ENCODE results near the gene IL17RC.
"Not testable (repeated sequence)": the region's sequence is repeated elsewhere in the genome, so short reads cannot be mapped to it uniquely, and the experiment has no call there.

The IL17RC gene

DNA sequence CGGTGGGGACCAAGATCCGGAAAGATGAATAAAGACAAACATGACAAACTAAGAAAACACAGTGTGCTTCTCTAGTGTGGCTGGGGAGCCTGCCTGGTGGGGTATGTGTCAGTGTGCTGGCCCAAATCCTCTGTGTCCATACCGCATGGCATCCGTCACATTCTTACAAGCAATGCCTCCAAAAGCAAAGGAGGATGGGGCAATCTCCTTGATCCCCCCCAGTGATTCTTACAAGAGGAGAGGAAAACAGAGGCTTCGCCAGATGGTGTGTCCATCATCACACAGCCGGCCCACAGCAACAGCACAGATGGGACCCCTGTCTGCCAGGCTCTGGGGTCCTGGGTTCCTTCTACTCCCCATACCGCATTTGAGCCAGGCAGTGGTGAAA, 558 bp upstream of the IL17RC start:
- no peak for DNase-seq

DNA sequence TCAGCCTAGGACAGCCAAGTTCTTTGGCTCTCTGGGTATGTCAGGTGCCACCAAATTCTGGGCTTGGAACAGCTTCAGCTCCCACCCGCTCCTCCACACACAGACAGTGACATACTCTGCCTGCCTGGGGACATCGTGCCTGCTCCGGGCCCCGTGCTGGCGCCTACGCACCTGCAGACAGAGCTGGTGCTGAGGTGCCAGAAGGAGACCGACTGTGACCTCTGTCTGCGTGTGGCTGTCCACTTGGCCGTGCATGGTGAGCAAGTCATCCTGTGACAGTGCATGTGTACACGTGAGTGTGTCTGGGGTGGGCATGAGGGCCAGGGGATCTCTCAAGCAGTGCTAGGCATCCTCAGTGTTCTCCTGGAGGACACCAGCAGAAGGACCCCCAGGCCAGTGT, 922 bp downstream of the IL17RC start:
- DNase-seq, result no peak

DNA sequence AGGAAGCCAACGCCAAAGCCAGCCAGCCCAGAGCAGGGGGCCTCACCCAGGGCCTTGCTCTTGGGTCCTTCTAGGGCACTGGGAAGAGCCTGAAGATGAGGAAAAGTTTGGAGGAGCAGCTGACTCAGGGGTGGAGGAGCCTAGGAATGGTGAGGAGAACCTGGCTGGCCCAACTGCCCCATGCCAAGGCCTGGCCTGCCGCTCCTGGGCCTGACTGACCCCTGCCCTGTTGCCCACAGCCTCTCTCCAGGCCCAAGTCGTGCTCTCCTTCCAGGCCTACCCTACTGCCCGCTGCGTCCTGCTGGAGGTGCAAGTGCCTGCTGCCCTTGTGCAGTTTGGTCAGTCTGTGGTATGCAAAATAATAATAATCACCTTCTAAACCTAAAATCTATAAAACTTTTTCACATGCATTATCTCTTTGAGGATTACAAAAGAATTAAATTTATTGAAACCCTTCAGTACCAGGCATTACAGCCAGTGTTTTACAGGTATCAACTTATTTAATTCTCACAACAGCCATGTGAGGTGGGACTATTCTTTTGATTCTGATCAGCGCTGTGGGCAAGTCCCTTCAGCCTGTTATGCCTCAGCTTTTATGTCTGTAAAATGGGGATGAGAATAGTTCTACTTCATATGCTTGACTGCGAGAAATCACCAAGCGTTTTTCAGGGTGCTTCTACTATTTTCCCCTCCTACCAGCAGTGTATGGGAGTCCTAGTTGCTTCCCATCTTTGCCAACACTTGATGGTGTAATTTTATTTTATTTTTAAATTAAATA, 1.6 kb downstream of the IL17RC start:
- DNase-seq, result no peak

GRCh38 chr3:9928158-9928557, 11.3 kb downstream of the IL17RC start:
- DNase-seq, result no peak

DNA sequence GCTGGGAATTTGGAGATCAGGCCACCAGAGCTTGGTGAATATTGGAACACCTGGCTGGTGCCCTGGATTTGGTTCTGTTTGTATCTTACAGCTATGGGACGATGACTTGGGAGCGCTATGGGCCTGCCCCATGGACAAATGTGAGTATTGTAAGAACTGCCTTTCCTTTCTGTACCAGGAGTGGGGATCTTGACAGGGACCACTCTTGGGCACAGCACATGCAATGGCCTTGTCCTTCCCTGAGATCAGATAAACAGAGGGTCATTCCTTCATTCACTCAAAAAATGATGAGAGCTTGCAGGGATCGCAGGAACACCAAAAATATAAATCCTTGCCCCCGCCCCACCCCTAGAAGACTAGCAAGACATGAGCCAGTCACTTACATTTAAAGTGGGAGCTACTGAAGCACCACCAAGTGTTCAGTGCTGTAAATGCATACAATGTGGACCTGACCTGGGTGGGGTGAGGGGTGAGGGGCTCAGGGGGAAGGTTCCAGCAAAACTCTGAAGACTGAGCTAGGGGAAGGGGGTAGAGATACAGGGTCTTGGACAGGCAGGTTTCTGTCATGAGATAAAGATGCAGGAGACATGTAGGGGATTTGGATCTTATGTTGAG, 14.0 kb downstream of the IL17RC start:
- DNase-seq, result no peak

GRCh38 chr3:9932535-9932842, 15.6 kb downstream of the IL17RC start:
- DNase-seq, result no peak

GRCh38 chr3:9932843-9933560, 16.1 kb downstream of the IL17RC start:
- DNase-seq, result peak; percentile 91

DNA sequence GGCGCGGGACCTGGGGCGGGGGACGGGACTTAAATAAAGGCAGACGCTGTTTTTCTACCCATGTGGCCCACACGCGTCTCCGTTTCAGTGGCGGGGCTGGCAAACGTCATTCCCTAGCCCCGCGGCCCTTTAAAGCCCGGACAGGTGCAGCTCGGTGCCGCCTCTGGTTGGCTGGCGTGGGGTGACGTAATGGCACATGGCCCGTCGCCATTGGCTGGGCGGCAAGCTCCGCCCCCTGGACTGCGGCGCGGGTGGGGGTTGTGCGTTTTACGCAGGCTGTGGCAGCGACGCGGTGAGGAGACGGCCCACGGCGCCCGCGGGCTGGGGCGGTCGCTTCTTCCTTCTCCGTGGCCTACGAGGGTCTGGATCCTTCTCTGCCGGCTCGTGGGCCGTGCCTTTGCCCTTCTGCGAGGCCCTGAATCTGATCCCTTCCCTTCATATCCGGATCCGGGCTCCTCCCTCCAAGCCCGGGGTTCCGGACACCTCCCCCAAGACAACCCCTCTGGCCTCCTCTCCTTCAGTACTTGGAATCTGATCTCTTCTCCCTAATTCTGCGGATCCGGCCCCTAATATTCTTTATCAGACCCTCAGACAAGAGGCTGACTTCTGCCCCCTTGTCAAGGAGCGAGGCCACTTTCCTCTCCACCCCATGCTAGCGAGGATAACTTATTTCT, 16.8 kb downstream of the IL17RC start, which contains the start of gene CRELD1:
Gene CRELD1, plus strand, starts transcription at position 274 of the 674 bp plus-strand sequence. CDS start 605 bp downstream, outside the sequence.
- peak; percentile 98 for DNase-seq

DNA sequence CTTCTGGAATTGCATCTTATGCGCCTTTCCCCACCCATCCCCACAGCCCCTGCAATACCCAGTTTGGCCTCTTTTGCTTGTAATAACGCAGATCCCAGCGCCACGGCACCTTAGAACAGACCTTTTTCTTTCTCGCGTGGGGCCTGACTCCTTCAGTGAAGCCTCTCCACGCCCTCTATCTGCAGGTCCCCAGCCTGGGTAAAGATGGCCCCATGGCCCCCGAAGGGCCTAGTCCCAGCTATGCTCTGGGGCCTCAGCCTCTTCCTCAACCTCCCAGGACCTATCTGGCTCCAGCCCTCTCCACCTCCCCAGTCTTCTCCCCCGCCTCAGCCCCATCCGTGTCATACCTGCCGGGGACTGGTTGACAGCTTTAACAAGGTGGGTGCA, 17.3 kb downstream of the IL17RC start:
- peak; percentile 41 for DNase-seq

DNA sequence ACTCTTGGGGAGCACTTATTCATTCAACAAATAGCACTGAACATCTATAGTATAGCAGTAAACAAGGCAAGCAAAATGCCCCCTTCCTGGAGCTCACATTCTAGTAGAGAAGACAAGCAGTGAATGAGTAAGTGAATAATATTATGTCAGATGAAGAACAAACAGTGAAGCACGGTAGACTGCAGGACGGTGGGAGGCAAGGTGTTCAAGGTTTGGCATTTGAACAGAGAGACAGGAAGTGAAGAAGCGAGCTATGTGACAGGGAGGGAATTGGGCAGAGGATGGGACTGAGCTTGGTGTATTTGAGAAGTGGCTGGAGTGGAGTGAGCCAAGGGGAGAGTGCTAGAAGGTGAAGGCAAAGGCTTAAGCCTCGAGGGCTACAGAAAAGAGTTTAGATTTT, 18.1 kb downstream of the IL17RC start:
- DNase-seq, result no peak

- DNase-seq, result no peak
Measured at GRCh38 chr3:9935966-9936510, 19.1 kb downstream of the IL17RC start.

- DNase-seq, result no peak
Measured at GRCh38 chr3:9937486-9938238, 20.8 kb downstream of the IL17RC start.

DNA sequence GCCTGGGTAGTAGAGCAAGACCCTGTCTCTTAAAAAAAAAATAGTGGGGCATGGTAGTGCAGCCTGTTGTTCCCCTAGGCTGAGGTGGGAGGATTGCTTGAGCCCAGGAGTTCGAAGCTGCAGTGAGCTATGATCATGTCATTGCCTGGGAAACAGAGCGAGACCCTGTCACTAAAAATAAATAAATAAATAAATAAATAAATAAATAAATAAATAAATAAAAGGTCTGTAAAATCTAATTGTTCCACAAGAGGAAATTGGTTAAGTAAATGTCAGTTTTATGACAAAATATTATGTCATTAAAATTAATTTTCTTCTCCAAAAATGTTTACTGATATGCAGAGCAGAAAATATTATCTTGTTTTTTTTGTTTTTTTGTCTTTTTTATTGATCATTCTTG, 22.1 kb downstream of the IL17RC start:
- no peak for DNase-seq

DNA sequence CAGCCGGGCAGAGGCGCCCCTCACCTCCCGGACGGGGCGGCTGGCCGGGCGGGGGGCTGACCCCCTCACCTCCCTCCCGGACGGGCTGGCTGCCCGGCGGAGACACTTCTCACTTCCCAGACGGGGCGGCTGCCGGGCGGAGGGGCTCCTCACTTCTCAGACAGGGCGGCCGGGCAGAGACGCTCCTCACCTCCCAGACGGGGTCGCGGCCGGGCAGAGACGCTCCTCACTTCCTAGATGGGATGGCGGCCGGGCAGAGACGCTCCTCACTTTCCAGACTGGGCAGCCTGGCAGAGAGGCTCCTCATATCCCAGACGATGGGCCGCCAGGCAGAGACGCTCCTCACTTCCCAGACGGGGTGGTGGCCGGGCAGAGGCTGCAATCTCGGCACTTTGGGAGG, 23.0 kb downstream of the IL17RC start:
- DNase-seq, result not testable (repeated sequence)

GRCh38 chr3:9940746-9941145, 23.8 kb downstream of the IL17RC start:
- DNase-seq, result no peak

- DNase-seq, result no peak
Measured at GRCh38 chr3:9942164-9942563, 25.3 kb downstream of the IL17RC start.

DNA sequence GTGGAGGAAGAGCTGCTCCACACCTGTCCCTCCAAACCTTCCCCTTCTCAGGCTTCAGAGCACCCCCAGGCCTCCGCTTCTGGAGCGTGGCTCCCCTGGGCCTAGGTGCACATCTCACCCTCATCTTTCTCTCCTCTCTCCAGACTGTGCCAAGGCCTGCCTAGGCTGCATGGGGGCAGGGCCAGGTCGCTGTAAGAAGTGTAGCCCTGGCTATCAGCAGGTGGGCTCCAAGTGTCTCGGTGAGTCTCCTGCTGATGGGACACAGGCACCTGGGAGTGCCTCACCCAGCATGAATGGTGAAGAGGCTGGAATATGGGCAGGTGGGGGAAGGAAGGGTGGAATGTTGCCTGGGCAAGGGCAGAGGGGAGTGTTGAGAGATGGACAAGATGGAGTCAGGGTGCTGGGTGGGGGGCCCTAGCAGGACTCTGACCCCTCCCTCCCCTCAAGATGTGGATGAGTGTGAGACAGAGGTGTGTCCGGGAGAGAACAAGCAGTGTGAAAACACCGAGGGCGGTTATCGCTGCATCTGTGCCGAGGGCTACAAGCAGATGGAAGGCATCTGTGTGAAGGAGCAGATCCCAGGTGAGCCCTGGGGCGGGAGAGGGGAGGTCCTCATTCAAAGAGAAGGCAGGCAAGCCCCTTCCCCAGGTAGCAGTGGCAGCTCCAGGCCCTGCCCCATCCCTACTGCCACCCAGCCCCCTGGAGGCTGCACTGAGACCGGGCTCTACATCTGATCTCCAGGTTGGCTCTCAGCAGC, 26.2 kb downstream of the IL17RC start:
- no peak for DNase-seq

DNA sequence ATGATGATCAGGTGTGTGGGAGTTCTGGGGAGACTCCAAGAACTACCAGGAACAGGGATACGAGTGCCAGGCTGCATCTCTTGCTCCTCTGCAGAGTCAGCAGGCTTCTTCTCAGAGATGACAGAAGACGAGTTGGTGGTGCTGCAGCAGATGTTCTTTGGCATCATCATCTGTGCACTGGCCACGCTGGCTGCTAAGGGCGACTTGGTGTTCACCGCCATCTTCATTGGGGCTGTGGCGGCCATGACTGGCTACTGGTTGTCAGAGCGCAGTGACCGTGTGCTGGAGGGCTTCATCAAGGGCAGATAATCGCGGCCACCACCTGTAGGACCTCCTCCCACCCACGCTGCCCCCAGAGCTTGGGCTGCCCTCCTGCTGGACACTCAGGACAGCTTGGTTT, 27.4 kb downstream of the IL17RC start:
- no peak for DNase-seq

GRCh38 chr3:9945358-9945757, 28.5 kb downstream of the IL17RC start:
- no peak for DNase-seq

- peak; percentile 85 for DNase-seq
Measured at GRCh38 chr3:9946112-9947024, 29.5 kb downstream of the IL17RC start.

Measured in activated CD8-positive, alpha-beta memory T cell treated with anti-CD3 and anti-CD28 coated beads, Interleukin-2, amount 50 U/mL, for 4 hours (primary cell).